Measurements from ENCODE around the gene VAMP4. TPM values are rescaled to one million over a fixed set of nuclear protein-coding genes. Genes with fewer than 3 reads are reported as not detected.

VAMP4 gene
- total and polyA plus RNA-seq, 2 donors (not counting 3 experiments of a cell fraction or from before 2014, with no cell fraction given), result 2.1 to 10.4 TPM

DNA sequence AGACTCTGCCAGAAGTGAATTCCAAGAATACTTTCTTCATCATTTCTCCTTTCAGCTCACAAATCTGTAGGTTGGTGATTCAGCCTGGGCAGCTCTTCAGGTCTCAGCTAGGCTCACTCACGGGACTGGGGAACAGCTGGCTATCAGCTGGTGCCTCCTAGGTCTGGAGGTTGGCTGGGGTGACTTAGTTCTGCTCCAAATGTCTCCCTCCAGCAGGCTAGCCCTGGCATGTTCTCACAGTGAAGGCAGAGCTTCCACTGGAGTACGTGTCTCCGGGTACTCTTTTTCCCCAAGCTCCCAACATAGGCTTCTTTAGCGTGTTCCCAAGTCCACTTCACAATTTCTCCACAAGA is 12.5 kb upstream of the VAMP4 start:
- DNase-seq (ENCODE audit: low read depth, low spot score) (no peak), FAIRE-seq (no peak)
- H2AFZ ChIP-seq (ENCODE audit: low read depth, low read length), result no peak overlapping the region
- no peaks in the 10 kb centered on the region for H4K20me1 ChIP-seq (replicated peaks; ENCODE audit: control insufficient read depth, extremely low read depth, insufficient read depth, low read length)
- H3K27me3 ChIP-seq (ENCODE audit: control insufficient read depth in 2 of 2, insufficient read depth in 2 of 2, low read length in 2 of 2), result peaks cover 2 to 13% of the 10 kb centered on the region in 2 experiments
- H3K9me3 ChIP-seq (replicated peaks; ENCODE audit: control insufficient read depth, insufficient read depth, low read length), result no peaks in the 10 kb centered on the region
- no peak overlapping the region for H3K4me3 ChIP-seq (replicated peaks in 1 of 3; ENCODE audit: insufficient read depth in 1 of 3, low read depth in 1 of 3, low read length in 3 of 3)
- H3K27ac ChIP-seq (ENCODE audit: insufficient read depth, low read depth, low read length), result no peak overlapping the region
- H3K79me2 ChIP-seq (ENCODE audit: control insufficient read depth, insufficient read depth, low read length), result no peaks in the 10 kb centered on the region
- no peak overlapping the region for H3K4me2 ChIP-seq (ENCODE audit: insufficient read depth, low read length)
- no peaks in the 10 kb centered on the region for H3K4me1 ChIP-seq (ENCODE audit: control insufficient read depth, extremely low read depth, insufficient read depth, low read length)
- H3K9me1 ChIP-seq (replicated peaks; ENCODE audit: control insufficient read depth, extremely low read depth, insufficient read depth, low read length), result no peaks in the 10 kb centered on the region
- ChIA-PET POLR2A (no interaction called here), CTCF (interaction anchor here (0.9 to 1.2 kb wide), 3 partner anchors 13 to 229 kb away, joined by 3 to 4 read pairs (median 4); no protein-coding TSS in a partner anchor)
- dilution Hi-C loops (cut with MboI; ENCODE audit: extremely low pct_ligation_motif_present, low sequenced_read_pairs), result no loop called here
- TF ChIP-seq POLR2AphosphoS5 (IDR thresholded peaks at IDR 0.05; ENCODE audit: insufficient read depth, low read depth, low read length) (no peak), GATA2 (IDR thresholded peaks at IDR 0.05; ENCODE audit: insufficient read depth, insufficient read length, low read depth, low read length) (no peak), FOS (IDR thresholded peaks at IDR 0.05; ENCODE audit: borderline replicate concordance, insufficient read depth, low read length) (no peak), MYC (IDR thresholded peaks at IDR 0.05; ENCODE audit: low read depth, low read length) (no peak), EZH2 (IDR thresholded peaks at IDR 0.05; ENCODE audit: borderline replicate concordance, low read depth, low read length, severe bottlenecking) (no peak), JUN (IDR thresholded peaks at IDR 0.05; ENCODE audit: borderline replicate concordance, insufficient read depth, insufficient read length, low read depth) (no peak)
- TF ChIP-seq, protein P1, sequence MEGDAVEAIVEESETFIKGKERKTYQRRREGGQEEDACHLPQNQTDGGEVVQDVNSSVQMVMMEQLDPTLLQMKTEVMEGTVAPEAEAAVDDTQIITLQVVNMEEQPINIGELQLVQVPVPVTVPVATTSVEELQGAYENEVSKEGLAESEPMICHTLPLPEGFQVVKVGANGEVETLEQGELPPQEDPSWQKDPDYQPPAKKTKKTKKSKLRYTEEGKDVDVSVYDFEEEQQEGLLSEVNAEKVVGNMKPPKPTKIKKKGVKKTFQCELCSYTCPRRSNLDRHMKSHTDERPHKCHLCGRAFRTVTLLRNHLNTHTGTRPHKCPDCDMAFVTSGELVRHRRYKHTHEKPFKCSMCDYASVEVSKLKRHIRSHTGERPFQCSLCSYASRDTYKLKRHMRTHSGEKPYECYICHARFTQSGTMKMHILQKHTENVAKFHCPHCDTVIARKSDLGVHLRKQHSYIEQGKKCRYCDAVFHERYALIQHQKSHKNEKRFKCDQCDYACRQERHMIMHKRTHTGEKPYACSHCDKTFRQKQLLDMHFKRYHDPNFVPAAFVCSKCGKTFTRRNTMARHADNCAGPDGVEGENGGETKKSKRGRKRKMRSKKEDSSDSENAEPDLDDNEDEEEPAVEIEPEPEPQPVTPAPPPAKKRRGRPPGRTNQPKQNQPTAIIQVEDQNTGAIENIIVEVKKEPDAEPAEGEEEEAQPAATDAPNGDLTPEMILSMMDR (IDR thresholded peaks at IDR 0.05; ENCODE audit: extremely low read depth in 1 of 2, insufficient read depth in 1 of 2, low read depth in 1 of 2, low read length in 2 of 2), result no peak
- TF ChIP-seq, protein P2, sequence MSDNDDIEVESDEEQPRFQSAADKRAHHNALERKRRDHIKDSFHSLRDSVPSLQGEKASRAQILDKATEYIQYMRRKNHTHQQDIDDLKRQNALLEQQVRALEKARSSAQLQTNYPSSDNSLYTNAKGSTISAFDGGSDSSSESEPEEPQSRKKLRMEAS (IDR thresholded peaks at IDR 0.05; ENCODE audit: insufficient read depth, insufficient read length), result no peak
- no peaks in the 10 kb centered on the region for H3K36me3 ChIP-seq (ENCODE audit: control insufficient read depth in 2 of 2, extremely low read depth in 1 of 2, insufficient read depth in 2 of 2, low read length in 2 of 2)
- BruUV-seq (replicated peaks), result no TSS peak
- no peak overlapping the region for H3K9ac ChIP-seq (replicated peaks; ENCODE audit: extremely low read depth, insufficient read depth, low read length)
- intact Hi-C loops (cut with micrococcal nuclease), result no loop called here
